CD14-positive monocyte (primary cell): ENCODE measurements around the gene RMRP. TPM values are rescaled to one million over a fixed set of nuclear protein-coding genes. Genes with fewer than 3 reads are reported as not detected.

ENCODE experiments used
- DNase-seq, 3 donors: peaks; one replicate each; pipeline ENCODE4 v3.0.0-alpha.2; 2011 to 2022
- H2AFZ ChIP-seq: 2 replicates; pipeline ENCODE4 v1.6.0; 2012; ENCODE audit warnings: mild to moderate bottlenecking, low read depth, low read length, inconsistent platforms; ENCODE audit not compliant: insufficient read depth, poor library complexity, severe bottlenecking
- H3K27ac ChIP-seq, 2 donors: 1 replicate in 1 of 2; 2 replicates in 1 of 2; pipeline ENCODE4 v1.5.1; 2012 to 2013; ENCODE audit warnings: low read length in 2 of 2, control low read depth in 1 of 2, inconsistent platforms in 1 of 2, low read depth in 1 of 2, mild to moderate bottlenecking in 1 of 2
- H3K27me3 ChIP-seq, 2 donors: one replicate each; pipeline versions ENCODE4 v1.6.0 to v1.6.1; 2011 to 2013; ENCODE audit warnings: low read length in 2 of 2; ENCODE audit not compliant: control insufficient read depth in 2 of 2, insufficient read depth in 2 of 2
- H3K36me3 ChIP-seq, 2 donors: replicated peaks in 1 of 2; 1 replicate in 1 of 2; 2 replicates in 1 of 2; pipeline versions ENCODE4 v1.5.1 to v1.6.1; 2012 to 2013; ENCODE audit warnings: low read length in 2 of 2, control low read depth in 1 of 2, inconsistent platforms in 1 of 2, mild to moderate bottlenecking in 1 of 2; ENCODE audit not compliant: insufficient read depth in 2 of 2, control insufficient read depth in 1 of 2
- H3K4me1 ChIP-seq, 2 donors: 1 replicate in 1 of 2; 2 replicates in 1 of 2; pipeline versions ENCODE4 v1.5.1 to v1.6.1; 2012 to 2013; ENCODE audit warnings: low read length in 2 of 2, control low read depth in 1 of 2, inconsistent platforms in 1 of 2, mild to moderate bottlenecking in 1 of 2, moderate library complexity in 1 of 2; ENCODE audit not compliant: insufficient read depth in 2 of 2, control insufficient read depth in 1 of 2
- H3K4me2 ChIP-seq: replicated peaks from 2 replicates; pipeline ENCODE3; 2012; ENCODE audit warnings: low read length, moderate library complexity, mild to moderate bottlenecking; ENCODE audit not compliant: poor library complexity, severe bottlenecking; ENCODE audit errors: extremely low read depth
- H3K4me3 ChIP-seq, 3 experiments: fragments of 200-600 bp in 1 of 3; sonication (generic) in 1 of 3; replicated peaks in 1 of 3; 1 replicate in 2 of 3; 2 replicates in 1 of 3; pipeline ENCODE4 v1.5.1; 2011 to 2013; ENCODE audit warnings: low read length in 3 of 3, mild to moderate bottlenecking in 3 of 3, control low read depth in 2 of 3, low read depth in 2 of 3, inconsistent platforms in 1 of 3, moderate library complexity in 1 of 3
- H3K79me2 ChIP-seq: 2 replicates; pipeline ENCODE4 v1.6.0; 2012; ENCODE audit warnings: mild to moderate bottlenecking, control low read depth, inconsistent platforms, low read length, moderate library complexity; ENCODE audit not compliant: insufficient read depth
- H3K9ac ChIP-seq: 2 replicates; pipeline ENCODE4 v1.6.0; 2017; ENCODE audit warnings: low read length, mild to moderate bottlenecking; ENCODE audit not compliant: insufficient read depth, poor library complexity, severe bottlenecking
- H3K9me3 ChIP-seq, 2 donors: replicated peaks in 1 of 2; 1 replicate in 1 of 2; 2 replicates in 1 of 2; pipeline versions ENCODE4 v1.5.1 to v1.6.1; 2012 to 2013; ENCODE audit warnings: low read length in 2 of 2, control low read depth in 1 of 2; ENCODE audit not compliant: control insufficient read depth in 1 of 2, insufficient read depth in 1 of 2
- H4K20me1 ChIP-seq: 2 replicates; pipeline ENCODE4 v1.6.0; 2012; ENCODE audit warnings: mild to moderate bottlenecking, low read length, control low read depth, moderate library complexity; ENCODE audit not compliant: insufficient read depth
- H3K27ac Mint-ChIP-seq, 7 donors: one replicate each; pipeline ENCODE4 v1.8.0; 2020; ENCODE audit warnings: mild to moderate bottlenecking in 7 of 7, mixed read lengths in 7 of 7, moderate library complexity in 6 of 7, inconsistent platforms in 2 of 7
- H3K27me3 Mint-ChIP-seq, 3 donors: one replicate each; pipeline ENCODE4 v1.8.0; 2021 to 2022; ENCODE audit warnings: low read depth in 3 of 3, mild to moderate bottlenecking in 3 of 3, mixed read lengths in 3 of 3, moderate library complexity in 3 of 3, inconsistent platforms in 1 of 3
- H3K36me3 Mint-ChIP-seq, 2 donors: one replicate each; pipeline ENCODE4 v1.8.0; 2020; ENCODE audit warnings: mixed read lengths in 2 of 2, inconsistent platforms in 1 of 2, mild to moderate bottlenecking in 1 of 2
- H3K4me1 Mint-ChIP-seq: one replicate; pipeline ENCODE4 v1.8.0; 2020; ENCODE audit warnings: mild to moderate bottlenecking, mixed read lengths
- H3K4me3 Mint-ChIP-seq, 2 donors: one replicate each; pipeline ENCODE4 v1.8.0; 2020; ENCODE audit warnings: mild to moderate bottlenecking in 2 of 2, mixed read lengths in 2 of 2, moderate library complexity in 1 of 2
- H3K9me3 Mint-ChIP-seq, 7 donors: one replicate each; pipeline ENCODE4 v1.8.0; 2020 to 2022; ENCODE audit warnings: mixed read lengths in 7 of 7, mild to moderate bottlenecking in 6 of 7, moderate library complexity in 6 of 7, inconsistent platforms in 2 of 7
- WGBS: methylation state at CpG from one replicate; pipeline ENCODE4 v1.1.5; 2013; ENCODE audit warnings: missing lambda C conversion rate; ENCODE audit not compliant: insufficient coverage; 5-methylcytosine and 5-hydroxymethylcytosine counted together
- intact Hi-C, 2 donors: fragments of 100-400 bp; cut with micrococcal nuclease; formaldehyde crosslinking; loops; one replicate each; pipeline versions ENCODE4 v1.15.0 to v1.15.1; 2023
- polyA plus RNA-seq, 3 donors: library from polyadenylated mRNA; depleted of rRNA in 1 of 3; unstranded in 2 of 3; stranded (reverse) in 1 of 3; fragments of 300-500 nt in 2 of 3; fragments of >200 nt in 1 of 3; fragmentation: Illumina TruSeq in 2 of 3; gene quantifications; 1 replicate in 2 of 3; 2 replicates in 1 of 3; pipeline ENCODE4 v1.2.3, GENCODE V29; 2012 to 2021
- TF ChIP-seq, protein P1 (sequence below): fragments of 200-600 bp; IDR thresholded peaks from one replicate; pipeline ENCODE4 v1.8.0; 2022; ENCODE audit warnings: antibody characterized with exemption, mild to moderate bottlenecking

Gene RMRP
- polyA plus RNA-seq, 3 donors, result 13.3 TPM; not detected in 2

DNA sequence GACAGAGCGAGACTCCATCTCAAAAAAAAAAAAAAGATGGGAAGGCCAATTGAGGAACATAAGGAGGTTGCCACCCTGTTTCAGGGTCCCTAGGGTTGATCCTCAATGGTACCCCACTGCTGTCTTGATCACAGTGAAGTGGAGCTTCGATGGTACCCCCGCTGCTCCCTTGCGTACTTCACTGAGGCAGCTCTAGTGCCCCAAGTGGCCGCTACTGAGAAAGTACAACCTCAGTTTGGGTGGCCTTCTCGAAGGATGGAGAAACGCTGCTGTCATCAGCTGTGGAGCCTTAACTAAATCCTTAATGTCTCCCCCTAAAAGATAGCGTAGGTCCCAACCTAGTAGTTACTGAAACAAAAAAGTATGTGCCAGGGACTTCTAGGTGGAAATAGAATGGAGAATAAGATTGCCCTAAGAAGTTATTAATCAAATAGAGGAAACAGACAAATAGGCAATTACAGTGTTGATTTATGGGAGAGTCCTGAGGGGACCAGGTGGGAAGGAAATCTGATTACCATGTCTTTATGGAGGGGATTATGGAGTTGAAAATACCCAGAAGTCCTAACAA is 46.5 kb downstream of the RMRP start:
- H3K27me3 Mint-ChIP-seq, result peaks cover 6 to 17% (median 6%) of the 10 kb centered on the region in 3 donors
- Histone ChIP-seq H3K4me1 (peaks cover 5 to 7% of the 10 kb centered on the region in 2 donors), H3K4me3 (no peak overlapping the region), H3K36me3 (peaks cover 28% of the 10 kb centered on the region in 2 donors), H3K4me2 (no peak overlapping the region), H3K27me3 (no peaks in the 10 kb centered on the region), H4K20me1 (peaks cover 7% of the 10 kb centered on the region), H2AFZ (no peak overlapping the region), H3K27ac (no peak overlapping the region), H3K79me2 (peaks cover 6% of the 10 kb centered on the region), H3K9ac (no peak overlapping the region), H3K9me3 (no peaks in the 10 kb centered on the region)
- H3K4me1 Mint-ChIP-seq, result peaks cover 21% of the 10 kb centered on the region
- peak overlapping the region in 1 of 2 donors; percentile 11 for H3K4me3 Mint-ChIP-seq
- intact Hi-C loops, result no loop called here
- WGBS, result 7% methylated on average over 4 of the region's 8 CpGs
- H3K9me3 Mint-ChIP-seq, result no peaks in the 10 kb centered on the region
- TF ChIP-seq, protein P1, sequence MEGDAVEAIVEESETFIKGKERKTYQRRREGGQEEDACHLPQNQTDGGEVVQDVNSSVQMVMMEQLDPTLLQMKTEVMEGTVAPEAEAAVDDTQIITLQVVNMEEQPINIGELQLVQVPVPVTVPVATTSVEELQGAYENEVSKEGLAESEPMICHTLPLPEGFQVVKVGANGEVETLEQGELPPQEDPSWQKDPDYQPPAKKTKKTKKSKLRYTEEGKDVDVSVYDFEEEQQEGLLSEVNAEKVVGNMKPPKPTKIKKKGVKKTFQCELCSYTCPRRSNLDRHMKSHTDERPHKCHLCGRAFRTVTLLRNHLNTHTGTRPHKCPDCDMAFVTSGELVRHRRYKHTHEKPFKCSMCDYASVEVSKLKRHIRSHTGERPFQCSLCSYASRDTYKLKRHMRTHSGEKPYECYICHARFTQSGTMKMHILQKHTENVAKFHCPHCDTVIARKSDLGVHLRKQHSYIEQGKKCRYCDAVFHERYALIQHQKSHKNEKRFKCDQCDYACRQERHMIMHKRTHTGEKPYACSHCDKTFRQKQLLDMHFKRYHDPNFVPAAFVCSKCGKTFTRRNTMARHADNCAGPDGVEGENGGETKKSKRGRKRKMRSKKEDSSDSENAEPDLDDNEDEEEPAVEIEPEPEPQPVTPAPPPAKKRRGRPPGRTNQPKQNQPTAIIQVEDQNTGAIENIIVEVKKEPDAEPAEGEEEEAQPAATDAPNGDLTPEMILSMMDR, result peak; percentile 84
- DNase-seq, result peak; percentile 41 to 60 (median 59)
- H3K36me3 Mint-ChIP-seq, result peaks cover 27 to 29% of the 10 kb centered on the region in 2 donors
- H3K27ac Mint-ChIP-seq, result no peak overlapping the region

DNA sequence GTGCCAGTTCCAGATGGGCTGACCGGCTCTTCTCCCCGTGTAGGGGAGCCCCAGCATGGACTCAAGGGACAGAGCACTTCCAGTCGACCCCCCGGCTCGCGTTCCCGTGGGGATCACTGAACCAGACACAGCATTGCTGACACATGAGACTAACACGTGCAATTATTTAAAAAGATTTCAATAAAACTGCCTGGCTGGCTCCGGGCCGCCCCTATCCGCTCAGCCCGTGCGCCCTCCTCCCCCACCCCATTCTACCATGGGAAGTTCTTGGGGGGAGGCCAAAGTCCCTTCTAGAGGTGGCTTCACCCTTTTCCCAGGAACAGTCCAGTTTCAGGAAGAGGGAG is 48.0 kb downstream of the RMRP start:
- TF ChIP-seq, protein P1, result no peak
- intact Hi-C loops, result loop anchor here (5.0 to 10.0 kb wide), 5 partner anchors 48 to 205 kb away; partner anchors contain the start of genes CCDC107 (in 1 of the 2), CREB3 (in 1 of the 2), GBA2 (in 1 of the 2) and HINT2 (in 1 of the 2)
- peak overlapping the region in 2 of 7 donors; percentile 21 to 69 for H3K27ac Mint-ChIP-seq
- WGBS, result 91% methylated on average over 5 of the region's 13 CpGs
- H3K4me3 Mint-ChIP-seq, result no peak overlapping the region
- H3K9me3 ChIP-seq, result no peaks in the 10 kb centered on the region
- no peak for DNase-seq
- no peak overlapping the region for H3K4me2 ChIP-seq
- no peak overlapping the region for H2AFZ ChIP-seq
- no peak overlapping the region for H3K27ac ChIP-seq
- no peaks in the 10 kb centered on the region for H3K27me3 ChIP-seq
- peaks cover 12% of the 10 kb centered on the region for H3K79me2 ChIP-seq
- H3K4me3 ChIP-seq, result no peak overlapping the region
- H4K20me1 ChIP-seq, result peaks cover 13% of the 10 kb centered on the region
- H3K9me3 Mint-ChIP-seq, result no peaks in the 10 kb centered on the region
- peaks cover 13 to 17% of the 10 kb centered on the region in 2 donors for H3K4me1 ChIP-seq
- H3K36me3 ChIP-seq, result peaks cover 28% of the 10 kb centered on the region in 2 donors
- peaks cover 2 to 5% (median 3%) of the 10 kb centered on the region in 3 donors for H3K27me3 Mint-ChIP-seq
- H3K4me1 Mint-ChIP-seq, result peaks cover 22% of the 10 kb centered on the region
- H3K36me3 Mint-ChIP-seq, result peaks cover 25 to 29% of the 10 kb centered on the region in 2 donors
- H3K9ac ChIP-seq, result no peak overlapping the region
